ENCODE measurements around the gene SLAMF8.

The SLAMF8 gene

GRCh38 chr1:159826441-159827101 lies at the start of gene SLAMF8:
Gene SLAMF8 (plus strand): TSS chr1:159826873. CDS start chr1:159826899, 26 bp downstream.
- no peak within 1 kb of the TSS for H3K27ac ChIP-seq
- TF ChIP-seq, protein P1, sequence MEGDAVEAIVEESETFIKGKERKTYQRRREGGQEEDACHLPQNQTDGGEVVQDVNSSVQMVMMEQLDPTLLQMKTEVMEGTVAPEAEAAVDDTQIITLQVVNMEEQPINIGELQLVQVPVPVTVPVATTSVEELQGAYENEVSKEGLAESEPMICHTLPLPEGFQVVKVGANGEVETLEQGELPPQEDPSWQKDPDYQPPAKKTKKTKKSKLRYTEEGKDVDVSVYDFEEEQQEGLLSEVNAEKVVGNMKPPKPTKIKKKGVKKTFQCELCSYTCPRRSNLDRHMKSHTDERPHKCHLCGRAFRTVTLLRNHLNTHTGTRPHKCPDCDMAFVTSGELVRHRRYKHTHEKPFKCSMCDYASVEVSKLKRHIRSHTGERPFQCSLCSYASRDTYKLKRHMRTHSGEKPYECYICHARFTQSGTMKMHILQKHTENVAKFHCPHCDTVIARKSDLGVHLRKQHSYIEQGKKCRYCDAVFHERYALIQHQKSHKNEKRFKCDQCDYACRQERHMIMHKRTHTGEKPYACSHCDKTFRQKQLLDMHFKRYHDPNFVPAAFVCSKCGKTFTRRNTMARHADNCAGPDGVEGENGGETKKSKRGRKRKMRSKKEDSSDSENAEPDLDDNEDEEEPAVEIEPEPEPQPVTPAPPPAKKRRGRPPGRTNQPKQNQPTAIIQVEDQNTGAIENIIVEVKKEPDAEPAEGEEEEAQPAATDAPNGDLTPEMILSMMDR (conservative IDR thresholded peaks at IDR 0.05; ENCODE audit: low read depth), result no peak
- DNase-seq (ENCODE audit: low spot score), result no peak
- CTCF ChIA-PET, result interaction anchor here (0.6 kb wide), 1 partner anchor 65 kb away, joined by 5 read pairs; no protein-coding TSS in a partner anchor
- POLR2A ChIA-PET (ENCODE audit: low non-redundant PET), result no interaction called here

- CTCF ChIA-PET, result interaction anchor here (0.5 to 0.9 kb wide), 2 partner anchors 23 to 113 kb away, joined by 3 to 4 read pairs; no protein-coding TSS in a partner anchor
- no peak for DNase-seq (ENCODE audit: low spot score)
- TF ChIP-seq, protein P1 (conservative IDR thresholded peaks at IDR 0.05; ENCODE audit: low read depth), result no peak
- POLR2A ChIA-PET (ENCODE audit: low non-redundant PET), result no interaction called here
- H3K27ac ChIP-seq, result no peak overlapping the region
Observed at GRCh38 chr1:159778266-159778665, 48.4 kb upstream of the SLAMF8 start.

DNA sequence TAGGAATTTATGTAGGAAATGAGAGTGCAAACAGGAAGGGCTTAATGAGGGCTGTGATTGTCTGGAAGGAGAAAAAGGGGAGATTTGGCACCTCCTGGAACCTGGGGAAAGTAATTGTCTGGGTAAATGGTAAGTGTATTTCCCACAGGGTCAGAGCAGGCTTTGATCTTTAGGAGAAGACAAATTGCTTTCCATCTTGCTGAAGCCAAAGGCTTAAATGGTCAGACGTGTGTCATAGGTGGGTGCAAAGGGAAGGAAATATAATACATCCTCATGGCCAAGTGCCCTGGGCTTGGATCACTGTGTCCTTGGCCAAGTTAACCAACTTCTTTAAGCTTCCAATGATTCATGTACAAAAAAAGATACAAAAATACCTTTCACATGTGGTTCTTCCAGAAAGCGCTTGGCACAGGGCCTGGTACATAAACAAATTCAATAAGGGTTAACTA lies 47.2 kb upstream of the SLAMF8 start:
- TF ChIP-seq, protein P1 (conservative IDR thresholded peaks at IDR 0.05; ENCODE audit: low read depth), result no peak
- ChIA-PET POLR2A (ENCODE audit: low non-redundant PET) (no interaction called here), CTCF (no interaction called here)
- peak; percentile 13 for DNase-seq (ENCODE audit: low spot score)
- H3K27ac ChIP-seq, result peak overlapping the region; percentile 71; the same call in 1 of the 2 replicates

DNA sequence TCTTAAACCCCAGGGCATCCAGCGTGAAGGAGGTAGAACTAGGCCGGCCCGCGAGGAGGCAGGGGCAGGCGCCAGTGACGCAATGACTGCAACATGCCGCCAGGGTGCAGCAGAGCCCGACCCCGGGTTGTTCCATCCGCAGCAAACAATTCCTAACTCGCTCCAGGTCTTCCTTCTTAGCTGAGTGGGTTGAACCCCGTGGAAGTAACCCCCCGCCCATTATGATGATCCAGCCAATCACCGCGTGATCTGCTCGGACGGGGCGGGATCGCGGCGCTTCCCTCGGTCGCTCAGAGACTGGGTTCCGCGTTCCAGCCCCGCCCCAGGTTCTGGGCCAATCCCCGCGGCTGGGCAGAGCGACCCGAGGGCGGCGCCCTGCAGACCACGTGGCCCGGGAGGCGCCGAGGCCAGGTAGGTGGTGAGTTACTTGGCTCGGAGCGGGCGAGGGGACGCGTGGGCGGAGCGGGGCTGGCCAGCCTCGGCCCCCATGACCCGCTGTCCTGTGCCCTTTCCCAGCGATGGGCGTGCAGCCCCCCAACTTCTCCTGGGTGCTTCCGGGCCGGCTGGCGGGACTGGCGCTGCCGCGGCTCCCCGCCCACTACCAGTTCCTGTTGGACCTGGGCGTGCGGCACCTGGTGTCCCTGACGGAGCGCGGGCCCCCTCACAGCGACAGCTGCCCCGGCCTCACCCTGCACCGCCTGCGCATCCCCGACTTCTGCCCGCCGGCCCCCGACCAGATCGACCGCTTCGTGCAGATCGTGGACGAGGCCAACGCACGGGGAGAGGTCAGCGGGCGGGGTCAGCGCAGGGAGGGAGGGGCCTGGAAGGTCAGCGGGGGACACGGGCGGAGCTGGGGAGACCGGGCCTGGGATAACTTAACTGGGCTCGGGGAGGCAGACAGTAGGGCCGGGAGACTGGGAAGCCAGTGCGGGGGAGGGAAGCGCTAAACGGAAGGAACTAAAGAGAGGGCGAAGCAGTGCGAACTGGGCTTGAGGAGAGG lies 45.8 kb upstream of the SLAMF8 start, which contains the start of gene DUSP23:
TSS of gene DUSP23 (plus strand) at position 380 of the 1,000 bp plus-strand sequence. CDS start at position 519, 139 bp downstream.
- peak within 1 kb of the TSS; percentile 81 for H3K27ac ChIP-seq
- TF ChIP-seq, protein P1 (conservative IDR thresholded peaks at IDR 0.05; ENCODE audit: low read depth), result peak; percentile 95
- ChIA-PET POLR2A (ENCODE audit: low non-redundant PET) (interaction anchor here (0.6 to 1.0 kb wide), 2 partner anchors 45 to 112 kb away, joined by 3 to 5 read pairs; no protein-coding TSS in a partner anchor), CTCF (interaction anchor here (0.6 to 1.7 kb wide), 12 partner anchors 9 to 511 kb away, joined by 3 to 16 read pairs (median 4); no protein-coding TSS in a partner anchor)
- DNase-seq (ENCODE audit: low spot score), result peak; percentile 99

DNA sequence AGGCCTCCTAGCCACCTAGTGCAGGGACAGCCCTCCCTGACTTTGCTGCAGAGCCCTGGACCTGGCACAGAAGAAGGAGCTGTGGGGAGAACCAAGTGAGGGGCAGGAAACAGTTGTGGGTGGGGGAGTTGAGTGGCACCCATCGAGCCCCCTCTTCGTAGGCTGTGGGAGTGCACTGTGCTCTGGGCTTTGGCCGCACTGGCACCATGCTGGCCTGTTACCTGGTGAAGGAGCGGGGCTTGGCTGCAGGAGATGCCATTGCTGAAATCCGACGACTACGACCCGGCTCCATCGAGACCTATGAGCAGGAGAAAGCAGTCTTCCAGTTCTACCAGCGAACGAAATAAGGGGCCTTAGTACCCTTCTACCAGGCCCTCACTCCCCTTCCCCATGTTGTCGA lies 44.7 kb upstream of the SLAMF8 start:
- no peak for DNase-seq (ENCODE audit: low spot score)
- POLR2A ChIA-PET (ENCODE audit: low non-redundant PET), result no interaction called here
- TF ChIP-seq, protein P1 (conservative IDR thresholded peaks at IDR 0.05; ENCODE audit: low read depth), result no peak

GRCh38 chr1:159783724-159784123 lies 42.9 kb upstream of the SLAMF8 start:
- CTCF ChIA-PET, result interaction anchor here (0.6 kb wide), 1 partner anchor 65 kb away, joined by 3 read pairs; no protein-coding TSS in a partner anchor
- H3K27ac ChIP-seq, result no peak overlapping the region
- no peak for DNase-seq (ENCODE audit: low spot score)
- TF ChIP-seq, protein P1 (conservative IDR thresholded peaks at IDR 0.05; ENCODE audit: low read depth), result no peak
- POLR2A ChIA-PET (ENCODE audit: low non-redundant PET), result no interaction called here

More for the DNA sequence above, 44.7 kb upstream of the SLAMF8 start:
- CTCF ChIA-PET, result interaction anchor here (0.7 to 1.7 kb wide), 6 partner anchors 8 to 226 kb away, joined by 3 to 16 read pairs (median 4); no protein-coding TSS in a partner anchor
- peak overlapping the region; percentile 81 for H3K27ac ChIP-seq

Data from RWPE1 (cell line).